CD4-positive, alpha-beta T cell treated with Interleukin-15 for 1 hour (primary cell): ENCODE data around the gene RSPH6A.
"Not testable (repeated sequence)": the region's sequence is repeated elsewhere in the genome, so short reads cannot be mapped to it uniquely, and the experiment has no call there.

Experiments used
- DNase-seq: peaks from one replicate; pipeline ENCODE4 v3.0.0-alpha.2; 2020

Gene RSPH6A

GRCh38 chr19:45799541-45799940, 15.6 kb downstream of the RSPH6A start:
- not testable (repeated sequence) for DNase-seq

DNA sequence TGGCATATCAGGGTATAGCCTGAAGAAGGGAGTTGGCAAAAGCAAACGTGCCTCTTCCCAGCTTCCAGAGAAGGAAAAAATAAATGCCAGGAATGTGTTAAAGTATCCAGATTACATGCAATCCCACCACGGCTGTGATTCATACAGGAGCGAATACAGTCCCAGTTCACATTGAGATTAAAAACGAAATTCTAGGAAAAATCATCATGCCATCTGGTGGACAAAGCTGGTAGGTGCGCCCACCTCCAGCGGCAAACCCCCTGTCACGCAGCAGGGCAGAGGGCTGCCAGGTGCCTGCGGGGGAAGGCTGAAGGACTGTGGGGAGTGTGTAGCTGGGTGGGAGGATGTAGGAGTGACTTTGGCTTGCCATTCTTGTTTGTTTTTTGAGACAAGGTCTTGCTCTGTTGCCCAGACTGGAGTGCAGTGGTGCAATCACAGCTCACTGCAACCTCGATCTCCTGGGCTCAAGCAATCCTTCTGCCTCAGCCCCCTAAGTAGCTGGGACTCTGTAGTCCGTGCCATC, 16.1 kb downstream of the RSPH6A start:
- peak; percentile 51 for DNase-seq

- DNase-seq = no peak
Measured at GRCh38 chr19:45794627-45795026, 20.5 kb downstream of the RSPH6A start.

GRCh38 chr19:45793876-45794275, 21.2 kb downstream of the RSPH6A start:
- no peak for DNase-seq

GRCh38 chr19:45793178-45793564, 21.9 kb downstream of the RSPH6A start:
- DNase-seq = no peak

DNA sequence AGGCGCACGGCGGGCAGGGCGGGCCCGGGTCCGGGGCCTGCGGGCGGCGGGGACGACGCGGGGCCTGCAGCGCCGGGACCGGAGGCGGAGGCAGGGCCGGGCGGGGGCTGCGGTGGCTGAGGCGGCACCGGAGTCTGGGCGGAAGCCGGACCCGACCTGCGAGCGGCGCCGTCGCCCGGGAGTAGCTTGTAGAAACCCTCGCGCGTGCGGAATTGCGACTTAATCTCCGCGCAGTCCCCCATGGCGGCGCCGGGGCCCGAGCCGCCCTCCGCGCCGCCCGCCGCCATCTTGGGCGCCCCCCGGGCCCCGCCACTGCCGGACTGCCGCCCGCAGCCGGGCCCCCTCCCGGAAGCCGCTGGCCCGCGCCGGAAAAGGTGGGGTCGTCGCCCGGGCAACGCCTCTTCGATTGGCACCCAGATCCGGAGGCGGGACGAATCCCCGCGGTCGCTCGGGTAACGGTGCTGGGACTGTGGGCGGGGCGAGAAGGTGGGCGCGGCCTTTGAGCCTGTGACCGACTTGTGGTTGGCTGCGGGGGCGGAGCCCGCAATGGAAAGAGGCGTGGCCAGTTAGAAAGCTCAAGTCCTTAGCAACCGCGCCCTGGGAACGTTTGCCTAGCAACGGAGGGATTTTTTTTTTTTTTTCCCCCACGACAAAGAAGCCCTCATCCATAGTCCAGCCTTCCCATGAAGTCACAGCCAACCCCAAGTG, 22.5 kb downstream of the RSPH6A start, which contains the start of gene DMWD:
TSS of gene DMWD (minus strand) at position 376 of the 708 bp plus-strand sequence. CDS start at position 287, 89 bp downstream.
- peak; percentile 99 for DNase-seq

DNA sequence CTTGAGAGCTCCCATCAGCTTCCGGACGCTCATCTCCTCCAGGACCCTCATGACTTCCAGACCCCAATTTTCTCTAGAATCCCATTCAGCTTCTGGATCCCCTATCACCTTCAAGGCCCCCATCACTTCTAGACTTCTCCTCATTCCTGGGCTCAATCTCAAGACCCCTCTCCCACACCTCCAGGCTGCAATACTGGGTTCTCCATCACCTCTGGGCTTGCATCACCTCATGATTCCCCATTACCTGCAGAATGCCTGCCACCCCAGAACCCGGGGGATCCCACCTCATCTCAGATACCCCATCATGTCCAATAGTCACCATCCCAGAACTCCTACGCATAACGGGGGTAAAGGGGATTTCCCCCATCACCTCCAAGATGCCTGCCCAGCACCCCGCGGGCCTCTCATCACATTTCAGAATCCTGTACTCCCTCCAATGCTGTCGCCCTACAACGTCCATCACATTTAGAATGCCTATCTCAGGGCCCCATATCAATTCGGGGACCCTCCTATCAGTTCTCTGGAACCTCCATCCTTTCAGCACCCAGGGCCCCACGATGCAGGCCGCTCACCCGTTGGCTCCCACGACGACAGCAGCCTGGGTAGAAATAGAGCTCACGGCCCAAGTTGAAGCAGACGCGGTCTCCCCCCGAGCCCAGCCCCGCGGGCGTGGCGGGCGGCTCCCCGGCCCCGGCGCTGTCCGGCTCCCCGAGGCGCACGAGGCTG, 23.2 kb downstream of the RSPH6A start:
- no peak for DNase-seq

- peak; percentile 61 for DNase-seq
Measured at GRCh38 chr19:45790942-45791341, 24.2 kb downstream of the RSPH6A start.

- DNase-seq = no peak
Measured at GRCh38 chr19:45789035-45789786, 25.9 kb downstream of the RSPH6A start.

- no peak for DNase-seq
Measured at GRCh38 chr19:45786533-45786894, 28.6 kb downstream of the RSPH6A start.

DNA sequence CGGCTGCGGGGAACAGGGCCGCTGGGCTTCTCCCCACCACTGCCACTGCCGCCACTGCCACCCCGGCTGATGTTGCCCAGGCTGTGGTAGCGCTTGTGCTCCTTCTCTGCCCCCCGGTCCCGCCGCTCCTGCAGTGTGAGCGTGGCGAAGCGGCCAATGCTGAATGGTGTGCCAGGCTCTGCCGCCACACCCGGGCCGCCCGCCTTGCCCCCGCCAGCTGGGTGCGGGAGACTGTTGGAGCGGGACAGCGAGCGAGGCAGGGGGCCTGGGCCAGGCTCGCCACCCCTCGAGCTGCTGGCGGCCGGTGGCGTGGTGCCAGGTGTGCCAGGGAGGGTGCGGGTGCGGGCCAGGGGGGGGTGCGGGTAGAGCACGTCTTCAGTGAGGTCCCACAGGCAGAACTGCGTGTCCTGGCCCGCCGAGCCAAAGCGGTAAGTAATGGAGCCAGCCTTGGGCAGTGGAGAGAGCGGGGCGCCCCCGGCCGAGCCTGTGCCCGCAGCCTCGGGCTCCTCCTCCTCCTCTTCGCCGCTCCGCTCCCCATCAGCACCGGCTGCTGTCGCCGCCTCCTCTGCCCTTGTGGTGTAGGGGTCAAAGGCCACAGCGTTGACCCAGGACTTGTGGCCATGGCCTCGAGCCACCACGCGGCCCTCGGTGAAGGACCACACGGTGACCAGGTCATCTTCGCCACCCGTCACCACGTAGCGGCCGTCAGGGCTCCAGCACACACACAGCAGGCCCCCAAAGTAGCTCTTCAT, 29.2 kb downstream of the RSPH6A start:
- DNase-seq = no peak

DNA sequence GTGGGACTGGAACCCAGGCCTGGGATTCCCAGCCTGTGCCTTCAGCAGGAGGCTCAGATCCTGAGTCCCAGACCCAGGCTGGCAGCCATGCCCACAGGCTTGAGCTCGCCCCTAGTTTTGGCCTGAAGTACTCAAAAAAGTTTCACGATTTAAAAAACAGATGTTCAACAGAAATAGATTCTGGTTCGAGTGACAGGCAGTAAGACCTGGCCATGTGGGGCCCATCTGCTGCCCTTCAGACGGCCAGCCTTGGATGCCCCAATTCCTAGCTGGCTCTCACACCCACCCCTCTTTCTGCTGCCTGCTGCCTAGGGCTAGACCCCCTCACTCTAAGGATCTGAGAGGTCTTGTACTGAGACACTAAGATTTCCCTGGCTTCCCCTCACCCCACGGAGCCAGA, 30.0 kb downstream of the RSPH6A start:
- no peak for DNase-seq

GRCh38 chr19:45784096-45784495, 31.0 kb downstream of the RSPH6A start:
- DNase-seq = no peak

GRCh38 chr19:45782820-45783785, 32.0 kb downstream of the RSPH6A start:
- no peak for DNase-seq

- DNase-seq = no peak
Measured at GRCh38 chr19:45782162-45782691, 32.9 kb downstream of the RSPH6A start, which contains the start of gene DMPK. TSS of gene DMPK (minus strand) at chr19:45782490. CDS start at chr19:45782352, 138 bp downstream.

GRCh38 chr19:45781214-45782161, 33.6 kb downstream of the RSPH6A start:
- no peak for DNase-seq

- no peak for DNase-seq
Measured at GRCh38 chr19:45780448-45781213, 34.5 kb downstream of the RSPH6A start.

DNA sequence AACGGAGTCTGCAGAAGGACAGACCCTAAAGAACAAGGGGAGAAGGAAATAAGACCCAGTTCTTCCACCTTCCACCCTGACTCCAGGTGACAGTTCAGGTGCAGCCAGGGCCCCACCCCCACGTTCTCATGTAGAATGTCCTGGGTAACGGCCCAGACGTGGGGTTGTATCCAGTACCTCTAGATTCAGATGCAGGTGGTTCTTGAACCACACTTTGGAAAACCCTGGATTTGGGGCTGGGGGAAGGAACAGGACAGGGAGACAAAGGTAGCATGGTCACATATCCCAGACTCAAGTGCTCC, 35.0 kb downstream of the RSPH6A start:
- no peak for DNase-seq
